Panc1 (cell line): ENCODE data around the gene FBXW4. TPM values are rescaled to one million over a fixed set of nuclear protein-coding genes. Genes with fewer than 3 reads are reported as not detected.

ENCODE experiments used
- ATAC-seq: fragments of 200-7000 bp; cut with Tn5 transposase; 2 replicates; pipeline ENCODE4 v1.9.1; 2020; ENCODE audit warnings: mild to moderate bottlenecking, moderate library complexity
- BruUV-seq: library from RNA; stranded (reverse); fragments of 400-500 nt; replicated peaks from 2 replicates; lab custom pipeline; 2021; lab: Mats Ljungman, UMichigan
- CTCF ChIA-PET: fragments of 300-600 bp; sonication (Branson Sonifier 250); formaldehyde crosslinking; loops from one replicate; lab custom pipeline; 2022; ENCODE audit warnings: antibody characterized with exemption; lab: Charles Lee
- POLR2A ChIA-PET: fragments of 300-600 bp; sonication (Branson Sonifier 250); formaldehyde crosslinking; loops from one replicate; lab custom pipeline; 2022; ENCODE audit warnings: antibody characterized with exemption; lab: Charles Lee
- DNase-seq: peaks from one replicate; pipeline ENCODE4 v3.0.0-alpha.2; 2010; ENCODE audit warnings: low read depth, low spot score
- H3K27ac ChIP-seq: 2 replicates; pipeline ENCODE4 v1.5.1; 2011; ENCODE audit warnings: mild to moderate bottlenecking, low read length, inconsistent platforms
- H3K27me3 ChIP-seq: fragments of 200-500 bp; sonication (Bioruptor generic); 2 replicates; pipeline ENCODE4 v1.6.0; 2014; ENCODE audit warnings: low read length, inconsistent platforms; ENCODE audit not compliant: control insufficient read depth, insufficient read depth
- H3K36me3 ChIP-seq: fragments of 200-500 bp; sonication (Bioruptor generic); 2 replicates; pipeline ENCODE4 v1.5.1; 2014; ENCODE audit warnings: inconsistent platforms, mild to moderate bottlenecking, low read length, moderate library complexity; ENCODE audit not compliant: control insufficient read depth, insufficient read depth
- H3K4me1 ChIP-seq: 2 replicates; pipeline ENCODE4 v1.5.1; 2011; ENCODE audit warnings: inconsistent platforms, mild to moderate bottlenecking, low read length, moderate library complexity; ENCODE audit not compliant: control insufficient read depth, insufficient read depth
- H3K4me3 ChIP-seq, 2 experiments: 2 replicates each; pipeline ENCODE4 v1.5.1; 2011 to 2012; ENCODE audit warnings: low read depth in 2 of 2, low read length in 2 of 2, mild to moderate bottlenecking in 2 of 2, inconsistent platforms in 1 of 2, moderate library complexity in 1 of 2
- H3K9me3 ChIP-seq: fragments of 200-500 bp; sonication (Bioruptor generic); 2 replicates; pipeline ENCODE4 v1.5.1; 2014; ENCODE audit warnings: low read depth, mild to moderate bottlenecking, inconsistent platforms, low read length, moderate library complexity; ENCODE audit not compliant: control insufficient read depth, insufficient read depth
- POLR2AphosphoS5 ChIP-seq: IDR thresholded peaks from 2 replicates; pipeline ENCODE4 v1.6.1; 2012; ENCODE audit warnings: mild to moderate bottlenecking, low read depth, low read length, moderate library complexity
- SIN3A ChIP-seq: IDR thresholded peaks from 2 replicates; pipeline ENCODE4 v1.6.1; 2012; ENCODE audit warnings: low read depth, mild to moderate bottlenecking, low read length, moderate library complexity, borderline replicate concordance; ENCODE audit not compliant: insufficient read depth
- TCF7L2 ChIP-seq: IDR thresholded peaks from 2 replicates; pipeline ENCODE4 v1.6.1; 2011; ENCODE audit warnings: mild to moderate bottlenecking, low read depth, low read length, inconsistent platforms
- in situ Hi-C: cut with HindIII; loops from 2 replicates; pipeline ENCODE4 v1.10.0; 2016; ENCODE audit warnings: low sequenced_read_pairs, low pct_unique_long_range_greater_than_20kb
- intact Hi-C: fragments of 100-400 bp; cut with micrococcal nuclease; formaldehyde crosslinking; loops from one replicate; pipeline ENCODE4 v1.10.0; 2022; ENCODE audit not compliant: unreplicated experiment
- total RNA-seq: library from RNA; stranded (reverse); gene quantifications from one replicate; pipeline ENCODE4 v1.2.1, GENCODE V29; 2021; ENCODE audit not compliant: unreplicated experiment
- TF ChIP-seq, protein P1 (sequence below), 2 experiments: IDR thresholded peaks; 2 replicates each; pipeline ENCODE4 v1.6.1; 2011 to 2012; ENCODE audit warnings: low read depth in 2 of 2, control low read depth in 1 of 2, low read length in 1 of 2, mild to moderate bottlenecking in 1 of 2, moderate library complexity in 1 of 2; ENCODE audit not compliant: insufficient read depth in 1 of 2
- TF ChIP-seq, protein P2 (sequence below): fragments of 450-650 bp; IDR thresholded peaks from 2 replicates; pipeline ENCODE4 v1.5.1; 2017; ENCODE audit warnings: mild to moderate bottlenecking

Gene FBXW4
- total RNA-seq, 1 experiment from 2014 or later = 61.5 TPM

- in situ Hi-C loops (no loop called here), intact Hi-C loops (loop anchor here (2.0 kb wide), 2 partner anchors 269 to 355 kb away; no protein-coding TSS in a partner anchor)
- ChIA-PET POLR2A (interaction anchor here (0.7 kb wide), 1 partner anchor 13 kb away, joined by 3 read pairs; no protein-coding TSS in a partner anchor), CTCF (interaction anchor here (0.5 to 2.9 kb wide), 17 partner anchors 19 to 1231 kb away, joined by 3 to 21 read pairs (median 7); no protein-coding TSS in a partner anchor)
- BruUV-seq = no TSS peak
- H3K4me1 ChIP-seq = peaks cover 7% of the 10 kb centered on the region; the same call in 1 of the 2 replicates
- H3K27ac ChIP-seq = peak overlapping the region; percentile 75
- TF ChIP-seq, protein P1, sequence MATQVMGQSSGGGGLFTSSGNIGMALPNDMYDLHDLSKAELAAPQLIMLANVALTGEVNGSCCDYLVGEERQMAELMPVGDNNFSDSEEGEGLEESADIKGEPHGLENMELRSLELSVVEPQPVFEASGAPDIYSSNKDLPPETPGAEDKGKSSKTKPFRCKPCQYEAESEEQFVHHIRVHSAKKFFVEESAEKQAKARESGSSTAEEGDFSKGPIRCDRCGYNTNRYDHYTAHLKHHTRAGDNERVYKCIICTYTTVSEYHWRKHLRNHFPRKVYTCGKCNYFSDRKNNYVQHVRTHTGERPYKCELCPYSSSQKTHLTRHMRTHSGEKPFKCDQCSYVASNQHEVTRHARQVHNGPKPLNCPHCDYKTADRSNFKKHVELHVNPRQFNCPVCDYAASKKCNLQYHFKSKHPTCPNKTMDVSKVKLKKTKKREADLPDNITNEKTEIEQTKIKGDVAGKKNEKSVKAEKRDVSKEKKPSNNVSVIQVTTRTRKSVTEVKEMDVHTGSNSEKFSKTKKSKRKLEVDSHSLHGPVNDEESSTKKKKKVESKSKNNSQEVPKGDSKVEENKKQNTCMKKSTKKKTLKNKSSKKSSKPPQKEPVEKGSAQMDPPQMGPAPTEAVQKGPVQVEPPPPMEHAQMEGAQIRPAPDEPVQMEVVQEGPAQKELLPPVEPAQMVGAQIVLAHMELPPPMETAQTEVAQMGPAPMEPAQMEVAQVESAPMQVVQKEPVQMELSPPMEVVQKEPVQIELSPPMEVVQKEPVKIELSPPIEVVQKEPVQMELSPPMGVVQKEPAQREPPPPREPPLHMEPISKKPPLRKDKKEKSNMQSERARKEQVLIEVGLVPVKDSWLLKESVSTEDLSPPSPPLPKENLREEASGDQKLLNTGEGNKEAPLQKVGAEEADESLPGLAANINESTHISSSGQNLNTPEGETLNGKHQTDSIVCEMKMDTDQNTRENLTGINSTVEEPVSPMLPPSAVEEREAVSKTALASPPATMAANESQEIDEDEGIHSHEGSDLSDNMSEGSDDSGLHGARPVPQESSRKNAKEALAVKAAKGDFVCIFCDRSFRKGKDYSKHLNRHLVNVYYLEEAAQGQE (IDR thresholded peaks at IDR 0.05; ENCODE audit: insufficient read depth in 1 of 2, low read depth in 2 of 2, low read length in 1 of 2) = 0 out of 4 replicates have a peak, but pooled peaks of 1 of the 2 experiments have one; percentile 20
- no peak for TF ChIP-seq TCF7L2
- TF ChIP-seq, protein P2, sequence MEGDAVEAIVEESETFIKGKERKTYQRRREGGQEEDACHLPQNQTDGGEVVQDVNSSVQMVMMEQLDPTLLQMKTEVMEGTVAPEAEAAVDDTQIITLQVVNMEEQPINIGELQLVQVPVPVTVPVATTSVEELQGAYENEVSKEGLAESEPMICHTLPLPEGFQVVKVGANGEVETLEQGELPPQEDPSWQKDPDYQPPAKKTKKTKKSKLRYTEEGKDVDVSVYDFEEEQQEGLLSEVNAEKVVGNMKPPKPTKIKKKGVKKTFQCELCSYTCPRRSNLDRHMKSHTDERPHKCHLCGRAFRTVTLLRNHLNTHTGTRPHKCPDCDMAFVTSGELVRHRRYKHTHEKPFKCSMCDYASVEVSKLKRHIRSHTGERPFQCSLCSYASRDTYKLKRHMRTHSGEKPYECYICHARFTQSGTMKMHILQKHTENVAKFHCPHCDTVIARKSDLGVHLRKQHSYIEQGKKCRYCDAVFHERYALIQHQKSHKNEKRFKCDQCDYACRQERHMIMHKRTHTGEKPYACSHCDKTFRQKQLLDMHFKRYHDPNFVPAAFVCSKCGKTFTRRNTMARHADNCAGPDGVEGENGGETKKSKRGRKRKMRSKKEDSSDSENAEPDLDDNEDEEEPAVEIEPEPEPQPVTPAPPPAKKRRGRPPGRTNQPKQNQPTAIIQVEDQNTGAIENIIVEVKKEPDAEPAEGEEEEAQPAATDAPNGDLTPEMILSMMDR = peak; percentile 97
- H3K4me3 ChIP-seq = peak overlapping the region; percentile 71 to 94
- no peaks in the 10 kb centered on the region for H3K9me3 ChIP-seq
- ATAC-seq (peak; percentile 87), DNase-seq (no peak)
- H3K36me3 ChIP-seq = no peaks in the 10 kb centered on the region
- H3K27me3 ChIP-seq = peaks cover 7% of the 10 kb centered on the region
These were observed 125.1 kb downstream of the FBXW4 start for GRCh38 chr10:101569622-101570427.

- intact Hi-C loops (no loop called here), in situ Hi-C loops (no loop called here)
- H3K36me3 ChIP-seq = no peaks in the 10 kb centered on the region
- ATAC-seq = no peak
- no peak overlapping the region for H3K27ac ChIP-seq
- peaks cover 7% of the 10 kb centered on the region for H3K27me3 ChIP-seq
- peaks cover 7% of the 10 kb centered on the region; the same call in 1 of the 2 replicates for H3K4me1 ChIP-seq
- peak overlapping the region; percentile 71 to 94 for H3K4me3 ChIP-seq
- ChIA-PET CTCF (interaction anchor here (0.5 to 2.9 kb wide), 8 partner anchors 62 to 362 kb away, joined by 3 to 21 read pairs (median 6); no protein-coding TSS in a partner anchor), POLR2A (no interaction called here)
- DNase-seq = no peak
- no TSS peak for BruUV-seq
- H3K9me3 ChIP-seq = no peaks in the 10 kb centered on the region
- no peak for TF ChIP-seq POLR2AphosphoS5
- TF ChIP-seq, protein P2 = no peak
- TF ChIP-seq SIN3A = no peak
- TF ChIP-seq, protein P1 (IDR thresholded peaks at IDR 0.05; ENCODE audit: insufficient read depth in 1 of 2, low read depth in 2 of 2, low read length in 1 of 2) = no peak
- TF ChIP-seq TCF7L2 = no peak
These were observed 125.7 kb downstream of the FBXW4 start for GRCh38 chr10:101569323-101569621.
